ENCODE data around the gene PCDH10.

DNA sequence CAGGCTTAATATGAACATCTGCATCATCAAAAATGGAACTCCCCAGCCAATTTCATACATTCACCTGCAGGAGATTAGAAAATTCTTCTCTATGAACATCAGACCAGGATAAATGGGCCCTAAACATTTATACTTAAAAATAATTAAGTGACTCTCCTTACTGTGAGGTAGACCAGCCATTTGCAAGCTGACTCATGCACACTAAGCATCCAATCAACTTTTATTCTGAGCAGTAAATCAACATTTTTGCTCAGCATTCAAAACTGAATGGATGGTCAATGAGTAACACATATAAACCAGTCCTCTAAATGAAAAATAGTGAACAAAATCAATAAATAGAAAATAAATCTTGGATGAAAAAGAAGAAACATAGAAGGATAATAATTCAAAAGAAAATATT lies 19.9 kb upstream of the PCDH10 start:
- TF ChIP-seq, protein P1, sequence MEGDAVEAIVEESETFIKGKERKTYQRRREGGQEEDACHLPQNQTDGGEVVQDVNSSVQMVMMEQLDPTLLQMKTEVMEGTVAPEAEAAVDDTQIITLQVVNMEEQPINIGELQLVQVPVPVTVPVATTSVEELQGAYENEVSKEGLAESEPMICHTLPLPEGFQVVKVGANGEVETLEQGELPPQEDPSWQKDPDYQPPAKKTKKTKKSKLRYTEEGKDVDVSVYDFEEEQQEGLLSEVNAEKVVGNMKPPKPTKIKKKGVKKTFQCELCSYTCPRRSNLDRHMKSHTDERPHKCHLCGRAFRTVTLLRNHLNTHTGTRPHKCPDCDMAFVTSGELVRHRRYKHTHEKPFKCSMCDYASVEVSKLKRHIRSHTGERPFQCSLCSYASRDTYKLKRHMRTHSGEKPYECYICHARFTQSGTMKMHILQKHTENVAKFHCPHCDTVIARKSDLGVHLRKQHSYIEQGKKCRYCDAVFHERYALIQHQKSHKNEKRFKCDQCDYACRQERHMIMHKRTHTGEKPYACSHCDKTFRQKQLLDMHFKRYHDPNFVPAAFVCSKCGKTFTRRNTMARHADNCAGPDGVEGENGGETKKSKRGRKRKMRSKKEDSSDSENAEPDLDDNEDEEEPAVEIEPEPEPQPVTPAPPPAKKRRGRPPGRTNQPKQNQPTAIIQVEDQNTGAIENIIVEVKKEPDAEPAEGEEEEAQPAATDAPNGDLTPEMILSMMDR (IDR thresholded peaks at IDR 0.05), result no peak
- no peak for TF ChIP-seq EP300 (IDR thresholded peaks at IDR 0.05)
